ENCODE data around the gene TNIK.

DNA sequence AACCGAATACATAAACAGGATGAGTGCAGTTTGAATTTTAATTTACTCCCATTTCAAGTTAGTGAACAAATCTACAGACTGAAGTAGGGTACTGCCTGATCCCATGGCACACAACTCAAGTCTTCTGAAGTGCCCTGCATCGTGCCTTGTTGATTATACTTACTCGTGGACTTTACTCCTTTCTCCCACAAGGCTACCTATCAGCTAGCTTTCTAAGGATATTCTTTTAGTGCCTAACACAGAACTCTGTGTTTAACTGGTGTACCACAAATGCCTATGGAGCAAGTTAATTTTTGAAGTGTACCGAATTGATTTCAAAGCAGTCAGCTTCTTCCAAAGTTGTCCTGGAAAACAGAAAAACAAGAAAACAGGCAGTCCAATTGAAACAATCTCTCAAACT is 119.8 kb downstream of the TNIK start:
- TF ChIP-seq POLR2A (IDR thresholded peaks at IDR 0.05) (no peak), POLR2AphosphoS5 (IDR thresholded peaks at IDR 0.05) (no peak)
- TF ChIP-seq, protein P1, sequence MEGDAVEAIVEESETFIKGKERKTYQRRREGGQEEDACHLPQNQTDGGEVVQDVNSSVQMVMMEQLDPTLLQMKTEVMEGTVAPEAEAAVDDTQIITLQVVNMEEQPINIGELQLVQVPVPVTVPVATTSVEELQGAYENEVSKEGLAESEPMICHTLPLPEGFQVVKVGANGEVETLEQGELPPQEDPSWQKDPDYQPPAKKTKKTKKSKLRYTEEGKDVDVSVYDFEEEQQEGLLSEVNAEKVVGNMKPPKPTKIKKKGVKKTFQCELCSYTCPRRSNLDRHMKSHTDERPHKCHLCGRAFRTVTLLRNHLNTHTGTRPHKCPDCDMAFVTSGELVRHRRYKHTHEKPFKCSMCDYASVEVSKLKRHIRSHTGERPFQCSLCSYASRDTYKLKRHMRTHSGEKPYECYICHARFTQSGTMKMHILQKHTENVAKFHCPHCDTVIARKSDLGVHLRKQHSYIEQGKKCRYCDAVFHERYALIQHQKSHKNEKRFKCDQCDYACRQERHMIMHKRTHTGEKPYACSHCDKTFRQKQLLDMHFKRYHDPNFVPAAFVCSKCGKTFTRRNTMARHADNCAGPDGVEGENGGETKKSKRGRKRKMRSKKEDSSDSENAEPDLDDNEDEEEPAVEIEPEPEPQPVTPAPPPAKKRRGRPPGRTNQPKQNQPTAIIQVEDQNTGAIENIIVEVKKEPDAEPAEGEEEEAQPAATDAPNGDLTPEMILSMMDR (IDR thresholded peaks at IDR 0.05): no peak

All from upper lobe of left lung (tissue), 4 donors.